ENCODE data around the gene CUX1.

The CUX1 gene

GRCh38 chr7:101775181-101775580 is 42.2 kb upstream of the CUX1 start:
- Histone ChIP-seq H3K9me3 (ENCODE audit: severe bottlenecking) (no peaks in the 10 kb centered on the region), H3K27ac (ENCODE audit: poor library complexity, severe bottlenecking) (no peak overlapping the region), H3K4me1 (ENCODE audit: insufficient read depth, poor library complexity, severe bottlenecking) (no peaks in the 10 kb centered on the region), H3K27me3 (ENCODE audit: insufficient read depth, poor library complexity, severe bottlenecking) (no peaks in the 10 kb centered on the region), H3K4me3 (ENCODE audit: severe bottlenecking) (no peak overlapping the region), H3K36me3 (ENCODE audit: low read depth) (no peaks in the 10 kb centered on the region)
- no peak for DNase-seq (ENCODE audit: low spot score)
- ATAC-seq (ENCODE audit: low read depth) = no peak
- TF ChIP-seq CTCF (IDR thresholded peaks at IDR 0.05; ENCODE audit: poor library complexity, severe bottlenecking) = no peak

GRCh38 chr7:101778026-101778580 is 39.3 kb upstream of the CUX1 start:
- Histone ChIP-seq H3K4me1 (ENCODE audit: insufficient read depth, poor library complexity, severe bottlenecking) (no peaks in the 10 kb centered on the region), H3K27ac (ENCODE audit: poor library complexity, severe bottlenecking) (no peak overlapping the region), H3K4me3 (ENCODE audit: severe bottlenecking) (no peak overlapping the region), H3K36me3 (ENCODE audit: low read depth) (no peaks in the 10 kb centered on the region), H3K9me3 (ENCODE audit: severe bottlenecking) (no peaks in the 10 kb centered on the region), H3K27me3 (ENCODE audit: insufficient read depth, poor library complexity, severe bottlenecking) (no peaks in the 10 kb centered on the region)
- no peak for TF ChIP-seq CTCF (IDR thresholded peaks at IDR 0.05; ENCODE audit: poor library complexity, severe bottlenecking)
- DNase-seq (ENCODE audit: low spot score) (no peak), ATAC-seq (ENCODE audit: low read depth) (no peak)

GRCh38 chr7:101779267-101779666 is 38.2 kb upstream of the CUX1 start:
- Histone ChIP-seq H3K4me1 (ENCODE audit: insufficient read depth, poor library complexity, severe bottlenecking) (no peaks in the 10 kb centered on the region), H3K9me3 (ENCODE audit: severe bottlenecking) (no peaks in the 10 kb centered on the region), H3K36me3 (ENCODE audit: low read depth) (no peaks in the 10 kb centered on the region), H3K4me3 (ENCODE audit: severe bottlenecking) (no peak overlapping the region), H3K27ac (ENCODE audit: poor library complexity, severe bottlenecking) (no peak overlapping the region), H3K27me3 (ENCODE audit: insufficient read depth, poor library complexity, severe bottlenecking) (no peaks in the 10 kb centered on the region)
- ATAC-seq (ENCODE audit: low read depth) (no peak), DNase-seq (ENCODE audit: low spot score) (no peak)
- TF ChIP-seq CTCF (IDR thresholded peaks at IDR 0.05; ENCODE audit: poor library complexity, severe bottlenecking) = no peak

- Histone ChIP-seq H3K27ac (ENCODE audit: poor library complexity, severe bottlenecking) (no peak overlapping the region), H3K4me1 (ENCODE audit: insufficient read depth, poor library complexity, severe bottlenecking) (no peaks in the 10 kb centered on the region), H3K9me3 (ENCODE audit: severe bottlenecking) (no peaks in the 10 kb centered on the region), H3K27me3 (ENCODE audit: insufficient read depth, poor library complexity, severe bottlenecking) (no peaks in the 10 kb centered on the region), H3K36me3 (ENCODE audit: low read depth) (no peaks in the 10 kb centered on the region), H3K4me3 (ENCODE audit: severe bottlenecking) (no peak overlapping the region)
- TF ChIP-seq CTCF (IDR thresholded peaks at IDR 0.05; ENCODE audit: poor library complexity, severe bottlenecking) = no peak
- DNase-seq (ENCODE audit: low spot score) (no peak), ATAC-seq (ENCODE audit: low read depth) (no peak)
Measured at GRCh38 chr7:101780281-101780680, 37.1 kb upstream of the CUX1 start.

- H3K4me1 ChIP-seq (ENCODE audit: insufficient read depth, poor library complexity, severe bottlenecking) = no peaks in the 10 kb centered on the region
Measured at GRCh38 chr7:101781439-101781838, 36.0 kb upstream of the CUX1 start.

More at GRCh38 chr7:101781439-101781838, 36.0 kb upstream of the CUX1 start:
- no peak overlapping the region for H3K27ac ChIP-seq (ENCODE audit: poor library complexity, severe bottlenecking)
- DNase-seq (ENCODE audit: low spot score) (no peak), ATAC-seq (ENCODE audit: low read depth) (no peak)
- TF ChIP-seq CTCF (IDR thresholded peaks at IDR 0.05; ENCODE audit: poor library complexity, severe bottlenecking) = no peak
- no peaks in the 10 kb centered on the region for H3K36me3 ChIP-seq (ENCODE audit: low read depth)
- H3K4me3 ChIP-seq (ENCODE audit: severe bottlenecking) = no peak overlapping the region
- H3K27me3 ChIP-seq (ENCODE audit: insufficient read depth, poor library complexity, severe bottlenecking) = no peaks in the 10 kb centered on the region
- H3K9me3 ChIP-seq (ENCODE audit: severe bottlenecking) = no peaks in the 10 kb centered on the region

Measured in RWPE2 (cell line).